ENCODE data around the gene NUDC. TPM values are rescaled to one million over a fixed set of nuclear protein-coding genes. Genes with fewer than 3 reads are reported as not detected.

The NUDC gene
- total and polyA plus RNA-seq, 9 of the 15 experiments (the other 6 are each of a cell fraction or from before 2014, with no cell fraction given): 9.8 to 234 (median 149) TPM

DNA sequence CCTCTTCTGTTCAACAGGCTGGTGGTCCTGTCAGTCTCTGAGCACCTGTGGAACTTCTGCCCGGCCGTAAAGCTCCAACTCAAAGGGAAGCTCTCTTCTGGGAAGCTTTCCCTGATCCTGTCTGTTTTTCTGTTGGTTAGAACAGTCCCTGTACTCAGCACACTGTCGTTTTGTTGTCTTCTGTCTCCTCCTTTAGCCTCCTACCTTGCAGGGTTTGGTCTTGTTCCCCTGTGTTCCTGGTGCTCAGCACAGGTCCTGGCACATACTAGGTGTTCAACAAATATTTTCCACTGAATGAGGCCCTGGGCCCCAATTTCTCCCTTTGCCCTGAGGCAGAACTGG lies 39.1 kb downstream of the NUDC start:
- ATAC-seq (peak; percentile 19; the same call in 2 of the 3 replicates), FAIRE-seq (peak; percentile 57), DNase-seq (ENCODE audit: extremely low read depth in 1 of 4, low spot score in 3 of 4) (no peak)
- Histone ChIP-seq H3K27me3 (ENCODE audit: control insufficient read depth in 2 of 2, insufficient read depth in 2 of 2, low read length in 2 of 2) (peaks cover 5 to 16% of the 10 kb centered on the region in 2 experiments; a peak in 4 of 5 replicates), H4K20me1 (replicated peaks; ENCODE audit: control insufficient read depth, insufficient read depth, low read length) (no peaks in the 10 kb centered on the region), H3K9ac (ENCODE audit: insufficient read depth in 1 of 2, low read depth in 2 of 2, low read length in 2 of 2) (peak overlapping the region; percentile 55 to 90; a peak in 3 of 4 replicates), H3K4me2 (ENCODE audit: insufficient read depth, low read length) (peak overlapping the region; percentile 74), H3K9me3 (replicated peaks; ENCODE audit: control insufficient read depth, insufficient read depth, low read depth, low read length) (no peaks in the 10 kb centered on the region), H3K9me1 (ENCODE audit: control insufficient read depth, insufficient read depth, low read length) (no peaks in the 10 kb centered on the region), H2AFZ (ENCODE audit: low read depth, low read length) (peak overlapping the region; percentile 87), H3K36me3 (ENCODE audit: control insufficient read depth, insufficient read depth, low read length) (no peaks in the 10 kb centered on the region), H3K4me1 (replicated peaks in 1 of 2; ENCODE audit: control insufficient read depth in 2 of 2, insufficient read depth in 2 of 2, low read length in 2 of 2) (peaks cover 5 to 14% of the 10 kb centered on the region in 2 experiments; a peak in 4 of 5 replicates), H3K27ac (ENCODE audit: extremely low read depth, low read depth, low read length) (no peak overlapping the region), H3K4me3 (peak overlapping the region; percentile 63), H3K79me2 (ENCODE audit: control insufficient read depth, insufficient read depth, low read length) (no peaks in the 10 kb centered on the region)
- intact Hi-C loops (cut with micrococcal nuclease): no loop called here
- TF ChIP-seq ZNF12 (CRISPR knock-in tag; IDR thresholded peaks at IDR 0.05) (0 out of 2 replicates have a peak, but pooled peaks have one; percentile 11), BCOR (IDR thresholded peaks at IDR 0.05) (peak; percentile 29; the same call in 1 of the 2 replicates), SP1 (CRISPR knock-in tag; IDR thresholded peaks at IDR 0.05) (peak; percentile 11; the same call in 1 of the 2 replicates), ESRRA (IDR thresholded peaks at IDR 0.05; ENCODE audit: borderline replicate concordance, low read depth) (0 out of 2 replicates have a peak, but pooled peaks have one; percentile 3), SOX6 (IDR thresholded peaks at IDR 0.05) (0 out of 2 replicates have a peak, but pooled peaks have one; percentile 2), CCNT2 (IDR thresholded peaks at IDR 0.05; ENCODE audit: borderline replicate concordance, extremely low read depth, insufficient read length, low read depth, low read length) (no peak), NRF1 (conservative IDR thresholded peaks at IDR 0.05 in 1 of 2, IDR thresholded peaks at IDR 0.05 in 1 of 2) (0 out of 4 replicates have a peak, but pooled peaks have one; percentile 34 to 42), TFAP4 (CRISPR knock-in tag; IDR thresholded peaks at IDR 0.05; ENCODE audit: borderline replicate concordance) (0 out of 2 replicates have a peak, but pooled peaks have one; percentile 4), CHCHD3 (CRISPR knock-in tag; IDR thresholded peaks at IDR 0.05) (no peak)
- ChIA-PET POLR2A (interaction anchor here (0.9 to 1.3 kb wide), 3 partner anchors 9 to 15 kb away, joined by 3 to 5 read pairs (median 4); no protein-coding TSS in a partner anchor), CTCF (ENCODE audit: low intra/inter-chr PET ratio) (interaction anchor here (0.6 kb wide), 2 partner anchors 10 to 684 kb away, joined by 3 read pairs; no protein-coding TSS in a partner anchor)
- no TSS peak for BruUV-seq (replicated peaks)
- in situ Hi-C loops (cut with MboI): no loop called here
- WGBS (ENCODE audit: insufficient coverage, low coverage, missing lambda C conversion rate): 21% methylated on average over 3 of the region's 3 CpGs
